A549 (cell line): ENCODE data around the gene GPR146. TPM values are rescaled to one million over a fixed set of nuclear protein-coding genes. Genes with fewer than 3 reads are reported as not detected.

Experiments
- ATAC-seq, 2 experiments: fragments of 200-7000 bp in 1 of 2; fragments of >200 bp in 1 of 2; cut with Nextera tagmentation in 1 of 2; cut with Tn5 transposase in 1 of 2; 3 replicates each; pipeline versions ENCODE4 v1.8.0 to v1.9.1; 2018 to 2020; ENCODE audit warnings: mild to moderate bottlenecking in 1 of 2, moderate library complexity in 1 of 2
- CTCF ChIA-PET: fragments of 300-600 bp; sonication (Branson Sonifier 250); formaldehyde crosslinking; extraction: SDS; loops from one replicate; lab custom pipeline; 2021; ENCODE audit warnings: antibody characterized with exemption, inconsistent platforms; lab: Yijun Ruan, JAX
- POLR2A ChIA-PET: fragments of 350-600 bp; formaldehyde crosslinking; extraction: SDS; loops from one replicate; lab custom pipeline; 2021; ENCODE audit warnings: antibody characterized with exemption, inconsistent platforms; lab: Yijun Ruan, JAX
- DNase-seq, 2 experiments: peaks; one replicate each; pipeline versions ENCODE4 v3.0.0 to v3.0.0-alpha.2; 2011 to 2016; ENCODE audit warnings: low read depth in 1 of 2, low spot score in 1 of 2
- FAIRE-seq: peaks from 2 replicates; lab custom pipeline; 2011; peaks lifted over from hg19 to GRCh38; lab: Jason Lieb, UNC
- H3K27ac ChIP-seq, 2 experiments: fragments of >200 bp; sonication (Bioruptor Twin); formaldehyde crosslinking; 3 replicates each; pipeline ENCODE4 v1.5.1; 2016 to 2017
- H3K4me1 ChIP-seq: fragments of >200 bp; sonication (Bioruptor Twin); formaldehyde crosslinking; 3 replicates; pipeline ENCODE4 v1.6.1; 2016
- H3K4me2 ChIP-seq: fragments of >200 bp; sonication (Bioruptor Twin); formaldehyde crosslinking; 3 replicates; pipeline ENCODE4 v1.6.1; 2016
- H3K4me3 ChIP-seq: fragments of >200 bp; sonication (Bioruptor Twin); formaldehyde crosslinking; 3 replicates; pipeline ENCODE4 v1.5.1; 2016
- H3K9me3 ChIP-seq: fragments of >200 bp; sonication (Bioruptor Twin); formaldehyde crosslinking; 3 replicates; pipeline ENCODE4 v1.6.1; 2016
- BCL3 ChIP-seq: fragments of >200 bp; sonication (Bioruptor Twin); formaldehyde crosslinking; IDR thresholded peaks from 3 replicates; pipeline ENCODE4 v1.6.1; 2016
- CBX2 ChIP-seq: fragments of 200-600 bp; sonication (generic); IDR thresholded peaks from 2 replicates; pipeline ENCODE4 v1.6.1; 2016; ENCODE audit warnings: low read depth, mild to moderate bottlenecking, borderline replicate concordance
- CBX8 ChIP-seq: fragments of 200-600 bp; sonication (generic); IDR thresholded peaks from 2 replicates; pipeline ENCODE4 v1.6.1; 2016
- ELK1 ChIP-seq: fragments of 150-350 bp; IDR thresholded peaks from 2 replicates; pipeline ENCODE4 v1.6.1; 2014; ENCODE audit warnings: low read depth, mild to moderate bottlenecking, low read length
- EP300 ChIP-seq, 2 experiments: fragments of >200 bp; sonication (Bioruptor Twin); formaldehyde crosslinking; IDR thresholded peaks; 2 replicates in 1 of 2; 3 replicates in 1 of 2; pipeline ENCODE4 v1.6.1; 2016 to 2017
- ESRRA ChIP-seq: fragments of 150-350 bp; IDR thresholded peaks from 2 replicates; pipeline ENCODE4 v1.6.1; 2014; ENCODE audit warnings: mild to moderate bottlenecking, low read length, borderline replicate concordance
- FOSL2 ChIP-seq, 2 experiments: fragments of 450-650 bp in 1 of 2; fragments of >200 bp in 1 of 2; sonication (Bioruptor Twin) in 1 of 2; formaldehyde crosslinking; IDR thresholded peaks; 2 replicates each; pipeline versions ENCODE4 v1.5.0 to v1.6.1; 2016 to 2020; ENCODE audit warnings: mild to moderate bottlenecking in 1 of 2, moderate library complexity in 1 of 2
- HEYL ChIP-seq: fragments of 250-450 bp; sonication (Bioruptor Pico); IDR thresholded peaks from 2 replicates; pipeline ENCODE4 v1.8.0; 2021; ENCODE audit warnings: mild to moderate bottlenecking, moderate library complexity
- HOXA7 ChIP-seq: fragments of 250-450 bp; sonication (Bioruptor Pico); IDR thresholded peaks from 2 replicates; pipeline ENCODE4 v1.5.0; 2020; ENCODE audit warnings: mild to moderate bottlenecking, moderate library complexity
- JUN ChIP-seq, 2 experiments: fragments of >200 bp; sonication (Bioruptor Twin); formaldehyde crosslinking; IDR thresholded peaks; 2 replicates in 1 of 2; 3 replicates in 1 of 2; pipeline ENCODE4 v1.6.1; 2016 to 2017
- NPAS2 ChIP-seq: fragments of 250-450 bp; sonication (Bioruptor Pico); IDR thresholded peaks from 2 replicates; pipeline ENCODE4 v1.8.0; 2022; ENCODE audit warnings: mild to moderate bottlenecking, moderate library complexity, borderline replicate concordance
- POLR2AphosphoS2 ChIP-seq: conservative IDR thresholded peaks from 2 replicates; pipeline ENCODE4 v1.6.1; 2012; ENCODE audit warnings: low read length, improper control_type of control experiment, inconsistent platforms
- RARB ChIP-seq: fragments of 250-450 bp; sonication (Bioruptor Pico); IDR thresholded peaks from 2 replicates; pipeline ENCODE4 v1.8.0; 2021; ENCODE audit warnings: mild to moderate bottlenecking, moderate library complexity
- RNF2 ChIP-seq: fragments of 200-600 bp; sonication (generic); IDR thresholded peaks from 2 replicates; pipeline ENCODE4 v1.6.1; 2016; ENCODE audit warnings: low read depth, mild to moderate bottlenecking, antibody characterized with exemption, moderate library complexity, borderline replicate concordance
- SREBF2 ChIP-seq: fragments of 450-650 bp; IDR thresholded peaks from 2 replicates; pipeline ENCODE4 v1.6.1; 2014; ENCODE audit warnings: mild to moderate bottlenecking, moderate library complexity
- TP53 ChIP-seq: fragments of 250-450 bp; sonication (Bioruptor Pico); IDR thresholded peaks from 2 replicates; pipeline ENCODE4 v1.5.0; 2021; ENCODE audit warnings: mild to moderate bottlenecking, moderate library complexity
- ZNF302 ChIP-seq: fragments of 250-450 bp; sonication (Bioruptor Pico); IDR thresholded peaks from 2 replicates; pipeline ENCODE4 v1.9.0; 2021; ENCODE audit warnings: inconsistent platforms, mild to moderate bottlenecking, moderate library complexity
- WGBS: methylation state at CpG from one replicate; pipeline ENCODE4 v1.1.6; 2017; ENCODE audit errors: missing lambda C conversion rate; 5-methylcytosine and 5-hydroxymethylcytosine counted together
- polyA plus RNA-seq, 4 experiments: library from polyadenylated mRNA; depleted of rRNA in 3 of 4; stranded (reverse); fragments of >200 nt; fragmentation: RNase III in 1 of 4; extraction: RNeasy Plus Mini Kit Qiagen cat#74134 plus additional on column Dnase treatment in 1 of 4; gene quantifications; 2 replicates in 3 of 4; 3 replicates in 1 of 4; pipeline ENCODE4 v1.2.3, GENCODE V29; 2011 to 2017
- TF ChIP-seq, protein P1 (sequence below): fragments of 200-600 bp; sonication (generic); IDR thresholded peaks from 2 replicates; pipeline ENCODE4 v1.6.1; 2016; ENCODE audit warnings: antibody characterized with exemption, mild to moderate bottlenecking, moderate library complexity
- TF ChIP-seq, protein P2 (sequence below): IDR thresholded peaks from 2 replicates; pipeline ENCODE4 v1.6.1; 2012; ENCODE audit warnings: low read depth, borderline replicate concordance

The GPR146 gene
- polyA plus RNA-seq, 2 of the 4 experiments (the other 2 are of a cell fraction): 0.50 to 0.75 TPM

DNA sequence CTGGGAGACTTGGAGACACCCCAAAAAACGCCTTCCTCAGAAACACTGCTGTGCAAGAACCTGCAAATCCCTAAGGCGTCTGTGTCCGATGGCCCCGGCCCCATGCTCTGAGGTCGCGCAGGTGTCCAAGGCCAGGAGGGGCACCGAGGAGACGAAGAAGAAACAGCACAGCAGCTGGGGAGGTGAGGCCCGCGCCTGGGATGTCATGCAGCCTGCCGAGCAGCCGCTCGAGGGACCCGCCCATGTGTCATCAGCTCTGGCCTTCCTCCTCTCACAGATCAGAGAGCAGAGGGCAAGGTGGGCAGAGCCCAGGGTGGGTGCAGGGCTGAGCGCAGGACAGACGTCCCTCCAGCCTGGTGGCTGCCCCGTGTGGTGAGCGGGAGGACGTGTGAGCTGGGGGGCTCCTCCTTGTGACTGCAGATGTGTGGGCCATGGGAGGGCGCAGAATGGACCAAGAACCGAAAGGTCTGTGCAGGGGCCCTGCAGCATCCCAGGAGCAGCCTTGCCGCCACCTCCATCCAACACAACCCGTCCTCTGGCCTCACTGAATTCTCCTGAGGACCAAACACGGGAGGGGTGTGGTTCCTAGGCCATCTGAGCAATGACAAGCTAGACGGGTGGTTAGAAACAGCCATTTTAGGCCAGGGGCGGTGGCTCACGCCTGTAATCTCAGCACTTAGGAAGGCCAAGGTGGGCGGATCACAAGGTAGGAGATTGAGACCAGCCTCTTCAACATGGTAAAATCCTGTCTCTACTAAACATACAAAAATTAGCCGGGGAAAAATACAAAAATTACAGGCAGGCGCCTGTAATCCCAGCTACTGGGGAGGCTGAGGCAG is 30.5 kb downstream of the GPR146 start:
- no peak for ATAC-seq
- CTCF ChIA-PET: interaction anchor here (0.9 to 8.9 kb wide), 4 partner anchors 10 to 102 kb away, joined by 4 to 74 read pairs (median 7); partner anchors contain the start of gene GPER1
- no peak for TF ChIP-seq ESRRA
- TF ChIP-seq RARB (CRISPR knock-in tag): no peak
- TF ChIP-seq RNF2: no peak
- no peak for TF ChIP-seq POLR2AphosphoS2
- no peak for TF ChIP-seq ELK1
- TF ChIP-seq FOSL2 (IDR thresholded peaks at IDR 0.05): no peak
- no peak for TF ChIP-seq FOSL2 (CRISPR knock-in tag; IDR thresholded peaks at IDR 0.05)
- TF ChIP-seq CBX2: no peak
- no peak for TF ChIP-seq JUN (IDR thresholded peaks at IDR 0.05)
- TF ChIP-seq, all 56 proteins: peak for 0

DNA sequence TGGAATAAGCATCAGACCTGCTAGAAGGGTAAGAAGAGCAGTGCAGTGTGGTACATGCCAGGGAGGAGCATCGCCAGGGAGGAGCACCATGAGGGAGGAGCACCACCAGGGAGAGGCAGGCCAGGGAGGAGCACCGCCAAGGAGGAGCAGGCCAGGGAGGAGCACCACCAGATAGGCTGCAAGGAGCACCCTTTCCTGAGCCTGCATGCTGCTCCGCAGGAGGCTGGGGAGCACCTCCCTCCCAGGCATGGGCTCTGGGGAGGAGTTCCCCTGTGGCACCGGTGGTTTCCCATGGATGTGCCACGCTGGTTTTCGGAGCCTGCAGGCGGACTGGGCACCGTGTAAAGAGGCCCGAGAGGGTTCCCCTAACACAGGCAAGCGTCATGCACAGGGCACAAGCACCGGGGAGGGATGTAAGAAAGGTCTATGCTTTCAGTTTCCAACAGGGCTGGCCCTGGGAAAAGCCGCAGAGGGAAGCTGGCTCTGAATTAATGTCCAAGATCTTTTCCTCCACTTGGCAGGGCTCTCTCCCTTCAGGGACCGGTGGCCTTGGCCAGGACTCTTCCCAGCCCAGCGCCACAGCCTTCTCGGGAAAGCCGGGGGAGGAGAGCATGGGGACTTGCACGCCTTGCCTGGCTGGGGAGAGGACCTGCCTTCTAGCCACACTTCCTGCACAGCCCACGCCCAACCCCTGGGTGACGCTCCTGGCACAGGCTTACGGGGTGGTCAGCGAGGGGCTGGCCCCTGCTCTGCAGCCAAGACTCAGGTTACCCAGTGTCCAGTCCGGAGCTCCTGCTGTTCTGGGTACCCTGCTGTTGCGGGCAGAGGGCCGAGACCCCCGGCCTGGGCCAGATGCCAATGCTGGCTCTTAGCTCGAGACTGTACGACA is 32.1 kb downstream of the GPR146 start:
- ATAC-seq (peak in 1 of 2 experiments; percentile 17; a peak in 1 of 6 replicates), DNase-seq (no peak)

More for the DNA sequence above, 30.5 kb downstream of the GPR146 start:
- H3K4me1 ChIP-seq: no peaks in the 10 kb centered on the region
- DNase-seq (no peak), FAIRE-seq (no peak)
- H3K4me3 ChIP-seq: no peak overlapping the region
- H3K4me2 ChIP-seq: no peak overlapping the region
- H3K9me3 ChIP-seq: no peaks in the 10 kb centered on the region
- POLR2A ChIA-PET: interaction anchor here (0.6 kb wide), 1 partner anchor 56 kb away, joined by 4 read pairs; no protein-coding TSS in a partner anchor
- WGBS: 84% methylated on average over 25 of the region's 30 CpGs
- H3K27ac ChIP-seq: no peak overlapping the region

More for the DNA sequence above, 32.1 kb downstream of the GPR146 start:
- Histone ChIP-seq H3K4me2 (no peak overlapping the region), H3K4me3 (no peak overlapping the region), H3K9me3 (no peaks in the 10 kb centered on the region), H3K4me1 (no peaks in the 10 kb centered on the region), H3K27ac (no peak overlapping the region)
- WGBS: 92% methylated on average over 24 of the region's 27 CpGs
- POLR2A ChIA-PET: no interaction called here
- TF ChIP-seq, protein P1, sequence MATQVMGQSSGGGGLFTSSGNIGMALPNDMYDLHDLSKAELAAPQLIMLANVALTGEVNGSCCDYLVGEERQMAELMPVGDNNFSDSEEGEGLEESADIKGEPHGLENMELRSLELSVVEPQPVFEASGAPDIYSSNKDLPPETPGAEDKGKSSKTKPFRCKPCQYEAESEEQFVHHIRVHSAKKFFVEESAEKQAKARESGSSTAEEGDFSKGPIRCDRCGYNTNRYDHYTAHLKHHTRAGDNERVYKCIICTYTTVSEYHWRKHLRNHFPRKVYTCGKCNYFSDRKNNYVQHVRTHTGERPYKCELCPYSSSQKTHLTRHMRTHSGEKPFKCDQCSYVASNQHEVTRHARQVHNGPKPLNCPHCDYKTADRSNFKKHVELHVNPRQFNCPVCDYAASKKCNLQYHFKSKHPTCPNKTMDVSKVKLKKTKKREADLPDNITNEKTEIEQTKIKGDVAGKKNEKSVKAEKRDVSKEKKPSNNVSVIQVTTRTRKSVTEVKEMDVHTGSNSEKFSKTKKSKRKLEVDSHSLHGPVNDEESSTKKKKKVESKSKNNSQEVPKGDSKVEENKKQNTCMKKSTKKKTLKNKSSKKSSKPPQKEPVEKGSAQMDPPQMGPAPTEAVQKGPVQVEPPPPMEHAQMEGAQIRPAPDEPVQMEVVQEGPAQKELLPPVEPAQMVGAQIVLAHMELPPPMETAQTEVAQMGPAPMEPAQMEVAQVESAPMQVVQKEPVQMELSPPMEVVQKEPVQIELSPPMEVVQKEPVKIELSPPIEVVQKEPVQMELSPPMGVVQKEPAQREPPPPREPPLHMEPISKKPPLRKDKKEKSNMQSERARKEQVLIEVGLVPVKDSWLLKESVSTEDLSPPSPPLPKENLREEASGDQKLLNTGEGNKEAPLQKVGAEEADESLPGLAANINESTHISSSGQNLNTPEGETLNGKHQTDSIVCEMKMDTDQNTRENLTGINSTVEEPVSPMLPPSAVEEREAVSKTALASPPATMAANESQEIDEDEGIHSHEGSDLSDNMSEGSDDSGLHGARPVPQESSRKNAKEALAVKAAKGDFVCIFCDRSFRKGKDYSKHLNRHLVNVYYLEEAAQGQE: no peak
- TF ChIP-seq, protein P2, sequence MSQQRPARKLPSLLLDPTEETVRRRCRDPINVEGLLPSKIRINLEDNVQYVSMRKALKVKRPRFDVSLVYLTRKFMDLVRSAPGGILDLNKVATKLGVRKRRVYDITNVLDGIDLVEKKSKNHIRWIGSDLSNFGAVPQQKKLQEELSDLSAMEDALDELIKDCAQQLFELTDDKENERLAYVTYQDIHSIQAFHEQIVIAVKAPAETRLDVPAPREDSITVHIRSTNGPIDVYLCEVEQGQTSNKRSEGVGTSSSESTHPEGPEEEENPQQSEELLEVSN: no peak
- TF ChIP-seq JUN (IDR thresholded peaks at IDR 0.05) (no peak), EP300 (IDR thresholded peaks at IDR 0.05) (no peak), ELK1 (no peak), BCL3 (no peak), TP53 (no peak), NPAS2 (no peak), ZNF302 (CRISPR knock-in tag) (no peak), HOXA7 (CRISPR knock-in tag) (no peak), HEYL (CRISPR knock-in tag) (no peak), CBX8 (no peak), SREBF2 (no peak)
- CTCF ChIA-PET: interaction anchor here (1.0 to 8.9 kb wide), 6 partner anchors 10 to 83 kb away, joined by 5 to 74 read pairs (median 10); partner anchors contain the start of gene GPER1
- FAIRE-seq: no peak
